Mucosa of gallbladder (tissue), 1 donor: Measurements from ENCODE around the gene RIMBP2. TPM values are rescaled to one million over a fixed set of nuclear protein-coding genes. Genes with fewer than 3 reads are reported as not detected.

ENCODE experiments used
- DNase-seq: peaks from one replicate; pipeline ENCODE4 v3.0.0-alpha.2; 2020; ENCODE audit warnings: low spot score
- total RNA-seq: library from RNA; stranded (reverse); gene quantifications from one replicate; pipeline ENCODE4 v1.2.1, GENCODE V29; 2021
- donor health status: DM: no; HTN: no; CAD: no.

Gene RIMBP2
- total RNA-seq, 1 donor from 2014 or later: 1.3 TPM

DNA sequence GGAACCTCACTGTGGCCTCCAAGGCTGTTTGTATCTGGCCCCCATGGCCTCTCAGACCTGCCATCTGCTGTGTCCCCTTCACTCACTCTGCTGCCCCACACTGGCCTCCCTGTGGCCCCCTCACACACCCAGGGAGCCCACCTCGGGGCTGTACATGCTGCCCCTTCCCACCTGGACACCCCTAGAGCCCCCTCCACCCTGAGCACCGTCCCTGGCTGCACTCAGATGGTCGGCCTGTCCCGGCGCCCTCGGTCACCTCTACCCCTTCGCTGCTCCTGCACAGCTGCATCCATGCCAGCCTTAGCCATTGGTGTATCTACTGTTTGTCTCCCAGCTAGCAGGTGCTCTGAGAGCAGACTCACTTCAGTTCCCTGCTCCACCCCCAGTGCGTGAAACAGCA, 144.4 kb downstream of the RIMBP2 start:
- no peak for DNase-seq

DNA sequence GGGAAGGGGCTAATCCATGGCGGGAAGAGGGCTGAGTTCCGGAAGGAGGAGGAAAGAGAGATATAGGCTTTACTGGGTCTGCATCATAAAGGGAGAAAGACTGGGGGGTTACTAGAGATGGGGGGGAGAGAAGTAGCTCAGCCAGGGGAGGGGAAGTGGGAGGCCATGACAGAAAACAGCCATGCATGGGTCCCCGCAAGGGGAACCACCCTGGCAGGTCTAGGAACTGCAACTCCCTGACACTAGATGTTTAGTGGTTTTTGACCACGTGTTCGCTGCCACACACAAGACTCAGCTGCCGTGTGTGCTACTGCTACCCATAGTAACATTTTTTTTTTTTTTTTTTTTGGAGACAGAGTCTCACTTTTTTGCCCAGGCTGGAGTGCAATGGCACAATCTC, 145.0 kb downstream of the RIMBP2 start:
- no peak for DNase-seq

DNA sequence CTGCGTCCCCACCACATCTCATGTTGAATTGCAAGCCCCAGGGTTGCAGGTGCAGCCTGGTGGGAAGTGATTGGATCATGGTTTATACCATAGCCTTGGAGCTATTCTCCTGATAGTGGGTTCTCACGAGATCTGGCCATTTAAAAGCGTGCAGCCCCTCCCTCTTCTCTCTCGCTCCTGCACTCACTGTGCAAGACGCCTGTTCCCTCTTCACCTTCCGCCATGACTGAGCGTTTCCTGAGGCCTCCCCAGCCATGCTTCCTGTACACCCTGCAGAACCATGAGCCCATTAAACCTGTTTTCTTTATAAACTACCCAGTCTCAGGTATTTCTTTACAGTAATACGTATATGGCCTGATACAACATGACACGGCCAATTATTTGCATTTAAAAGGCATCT, 146.6 kb downstream of the RIMBP2 start:
- DNase-seq: no peak

DNA sequence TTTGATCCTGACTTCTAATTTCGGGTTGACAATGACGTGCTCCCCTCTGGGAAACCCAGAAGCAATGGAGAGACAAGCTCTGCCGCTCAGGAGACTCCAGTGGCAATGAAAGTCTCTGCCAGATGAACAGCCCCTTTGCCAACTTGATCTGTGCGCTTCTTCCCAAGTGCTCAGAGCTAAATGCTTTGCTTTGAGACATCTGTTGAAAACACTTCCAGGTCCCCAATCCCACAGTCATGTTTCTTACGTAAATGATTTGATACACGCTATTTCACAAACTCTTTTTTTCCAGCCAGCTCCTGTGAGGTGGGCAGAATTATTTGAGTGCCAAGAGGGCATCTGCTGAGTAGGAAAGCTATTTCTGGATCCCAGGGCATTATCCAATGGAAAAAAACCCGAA, 147.6 kb downstream of the RIMBP2 start:
- no peak for DNase-seq

DNA sequence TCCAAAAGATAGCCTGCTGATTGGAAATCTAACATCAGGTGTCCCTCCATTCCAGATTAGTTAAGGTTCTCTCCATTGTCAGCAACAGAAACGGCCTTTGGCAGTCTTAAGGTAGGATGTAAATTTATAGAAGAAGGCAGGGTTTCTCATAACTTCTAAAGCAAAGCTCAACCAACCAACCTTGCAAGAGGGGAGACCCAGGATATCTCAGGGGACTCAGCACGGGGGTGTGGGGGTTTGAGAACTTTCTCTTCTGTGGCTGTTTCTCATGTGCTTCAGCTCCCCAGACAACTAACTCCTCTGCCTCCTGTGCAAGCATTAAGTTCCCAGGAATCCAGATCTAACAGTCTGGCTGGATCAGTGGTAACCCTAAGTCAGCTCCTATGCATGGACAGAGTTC, 148.1 kb downstream of the RIMBP2 start:
- DNase-seq: no peak

DNA sequence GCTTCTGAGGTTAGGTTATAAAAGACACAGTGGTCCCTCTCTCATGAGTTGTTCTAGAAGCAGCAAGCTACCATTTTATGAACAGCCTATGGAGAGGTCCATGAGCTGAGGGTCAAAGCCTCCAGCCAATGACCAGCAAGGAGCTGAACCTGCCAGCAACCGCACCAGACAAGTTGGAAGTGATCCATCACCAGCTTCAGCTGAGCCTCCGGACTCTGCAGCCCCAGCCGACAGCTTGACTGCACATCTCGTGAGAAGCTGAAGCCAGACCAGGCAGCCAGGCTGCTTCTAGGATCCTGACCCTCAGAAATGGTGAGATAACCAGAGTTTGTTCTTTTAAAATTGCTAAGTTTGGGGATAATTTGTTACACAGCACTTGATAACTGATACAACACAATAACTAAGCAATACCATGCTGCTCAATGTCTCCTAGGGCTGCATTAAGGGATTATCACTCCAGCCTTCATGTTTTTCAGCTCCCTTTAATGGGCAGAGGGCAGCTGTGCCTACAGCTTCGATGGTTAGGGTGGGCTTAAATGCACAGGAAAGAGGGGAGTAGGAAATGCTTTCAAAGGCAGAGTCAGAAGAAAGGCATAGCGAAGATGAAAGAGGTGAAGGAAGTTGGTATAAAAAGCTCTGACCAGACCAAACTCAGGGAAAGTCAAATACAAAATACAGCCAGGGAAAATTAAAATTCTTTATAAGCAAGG, 149.5 kb downstream of the RIMBP2 start:
- no peak for DNase-seq

DNA sequence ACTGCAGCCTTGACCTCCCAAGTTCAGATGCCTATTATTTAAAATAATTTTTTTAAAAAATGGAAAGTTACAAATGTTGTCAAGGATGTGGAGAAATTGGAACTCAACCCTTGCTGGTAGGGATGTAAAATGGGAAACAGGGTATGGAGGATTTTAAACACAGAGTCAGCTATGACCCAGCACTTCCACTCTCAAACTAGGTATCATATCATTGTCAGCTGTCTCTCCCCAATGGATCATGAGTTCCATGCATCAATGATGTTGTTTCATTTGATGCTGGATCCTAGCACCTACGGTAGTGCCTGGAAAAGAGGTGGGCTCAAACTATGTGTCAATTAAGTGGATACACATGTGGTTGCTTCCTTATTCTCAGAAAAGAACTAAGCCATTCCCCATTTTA, 150.9 kb downstream of the RIMBP2 start:
- no peak for DNase-seq

- DNase-seq: no peak
These were observed 152.8 kb downstream of the RIMBP2 start for GRCh38 chr12:130563323-130563722.

- no peak for DNase-seq
These were observed 153.4 kb downstream of the RIMBP2 start for GRCh38 chr12:130562716-130563115.

- no peak for DNase-seq
These were observed 155.8 kb downstream of the RIMBP2 start for GRCh38 chr12:130560321-130560720.

GRCh38 chr12:130559806-130560205, 156.3 kb downstream of the RIMBP2 start:
- no peak for DNase-seq

- DNase-seq: no peak
These were observed 158.0 kb downstream of the RIMBP2 start for GRCh38 chr12:130557886-130558765.

- no peak for DNase-seq
These were observed 158.9 kb downstream of the RIMBP2 start for GRCh38 chr12:130557201-130557600.

- DNase-seq: no peak
These were observed 159.5 kb downstream of the RIMBP2 start for GRCh38 chr12:130556486-130557055.

DNA sequence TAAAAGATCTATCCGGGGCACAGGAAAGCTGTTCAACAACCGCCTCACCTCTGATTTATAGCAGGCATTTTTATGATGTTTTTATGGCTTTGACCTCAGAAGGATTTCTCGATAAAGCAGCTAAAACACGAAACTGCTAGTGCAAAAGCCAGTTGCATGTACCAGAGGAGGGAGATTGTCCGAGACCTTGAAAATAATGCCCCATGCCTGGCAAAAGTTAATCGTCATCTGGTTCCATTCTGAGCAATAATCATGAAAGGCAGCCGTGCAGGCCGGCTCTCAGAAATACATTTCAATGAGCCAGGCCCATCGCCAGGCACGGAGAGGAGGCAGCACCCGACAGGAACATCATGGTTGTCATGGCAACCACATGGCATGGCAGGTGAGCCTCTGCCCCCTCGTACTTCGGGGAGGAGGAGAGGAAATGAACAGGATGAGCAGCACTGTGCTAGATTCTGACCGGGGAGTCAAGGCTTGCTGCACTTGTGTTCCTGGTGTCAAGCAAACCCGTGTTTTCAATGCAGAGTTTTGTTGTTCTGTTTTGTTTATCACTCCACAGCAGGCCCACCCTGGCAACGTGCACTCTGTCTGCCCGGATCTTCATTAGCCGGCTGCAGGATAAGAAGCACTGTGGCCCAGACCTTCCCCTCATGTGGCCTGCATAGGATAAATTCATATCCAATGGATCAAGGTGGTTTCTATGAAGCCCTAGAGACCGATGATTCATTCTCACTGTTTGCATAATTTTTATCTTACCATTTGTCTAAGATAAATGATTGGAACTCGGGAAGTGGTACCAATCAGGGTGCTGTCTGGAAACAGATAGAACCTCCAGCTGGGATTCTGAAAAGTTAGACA, 160.2 kb downstream of the RIMBP2 start:
- DNase-seq: no peak

DNA sequence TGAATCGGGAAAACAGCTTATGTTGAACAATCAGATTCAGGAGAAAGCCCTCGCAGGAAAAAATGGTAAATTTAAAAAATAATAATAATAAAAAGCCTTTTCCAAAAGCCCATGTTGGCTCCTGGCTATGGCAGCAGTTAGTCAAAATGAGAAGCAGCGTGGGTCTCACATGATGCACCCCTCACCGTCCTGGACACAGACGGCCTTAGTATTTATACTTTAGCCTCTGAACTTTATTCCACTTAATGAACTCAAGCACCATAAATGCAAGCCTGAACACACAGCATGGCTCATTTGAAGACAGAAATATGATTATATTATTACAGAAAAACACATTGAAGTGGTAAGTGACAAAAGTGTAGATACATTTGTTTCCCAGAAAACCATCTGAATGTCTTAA, 160.9 kb downstream of the RIMBP2 start:
- DNase-seq: no peak

DNA sequence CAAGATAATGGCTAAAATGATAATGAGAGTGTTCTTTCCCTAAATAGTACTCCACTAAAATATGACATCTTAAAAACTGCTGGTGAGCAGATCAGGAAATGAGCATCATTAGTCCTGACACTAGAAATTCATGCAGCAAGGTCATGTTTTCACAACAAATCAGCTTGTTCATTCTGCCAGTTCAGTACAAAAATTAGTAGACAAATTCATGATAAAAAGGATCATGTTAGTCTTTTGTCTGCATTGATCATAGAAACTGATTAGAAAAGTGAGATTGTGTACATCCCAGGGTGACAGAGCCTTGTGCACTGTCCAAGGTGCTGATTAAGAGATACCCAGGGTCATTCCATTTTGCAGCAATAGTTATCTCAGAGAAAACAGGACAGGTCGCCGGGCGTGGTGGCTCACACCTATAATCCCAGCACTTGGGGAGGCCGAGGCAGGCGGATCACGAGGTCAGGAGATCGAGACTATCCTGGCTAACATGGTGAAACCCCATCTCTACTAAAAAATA, 163.6 kb downstream of the RIMBP2 start:
- DNase-seq: no peak

GRCh38 chr12:130549361-130549760, 166.7 kb downstream of the RIMBP2 start:
- DNase-seq: no peak

GRCh38 chr12:130547480-130548155, 168.5 kb downstream of the RIMBP2 start:
- no peak for DNase-seq

DNA sequence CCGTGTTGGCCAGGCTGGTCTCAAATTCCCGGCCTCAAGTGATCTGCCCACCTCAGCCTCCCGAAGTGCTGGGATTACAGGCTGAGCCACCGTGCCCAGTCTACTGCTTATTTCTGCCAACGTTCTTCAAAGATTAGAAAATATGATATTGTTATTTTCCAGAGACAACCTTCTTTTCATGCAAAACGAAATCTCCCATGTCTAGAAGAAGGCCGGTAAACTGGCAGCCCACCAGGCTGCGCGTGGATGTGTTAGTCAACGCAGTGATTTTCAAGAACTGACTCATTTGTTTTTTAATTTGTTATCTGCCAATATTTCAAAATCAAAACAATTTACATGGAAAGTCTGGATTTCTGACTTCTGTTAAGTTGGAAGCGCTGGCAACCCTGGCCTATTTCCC, 169.6 kb downstream of the RIMBP2 start:
- DNase-seq: no peak

DNA sequence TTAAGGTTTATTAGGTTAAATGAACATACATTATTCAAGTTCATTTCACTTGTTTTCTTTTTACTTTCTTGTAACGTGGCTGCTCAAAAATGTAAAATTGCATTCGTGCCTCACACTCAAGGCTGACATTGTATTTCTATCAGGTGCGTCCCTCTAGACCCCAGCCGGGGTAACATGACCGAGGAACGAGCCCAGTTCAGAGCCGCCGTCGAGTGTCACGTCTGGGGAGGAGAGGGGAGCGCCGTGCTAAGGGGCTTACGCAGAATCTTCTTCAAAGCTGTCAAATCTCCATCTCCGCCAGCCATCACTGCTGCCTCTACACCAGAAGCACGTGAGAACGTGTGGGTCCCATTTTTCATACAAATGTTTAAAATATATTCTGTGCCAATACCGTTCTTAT, 170.6 kb downstream of the RIMBP2 start:
- DNase-seq: no peak
